HepG2 (cell line): ENCODE data around the gene CTSA. TPM values are rescaled to one million over a fixed set of nuclear protein-coding genes. Genes with fewer than 3 reads are reported as not detected.

Experiments
- ATF7-NPFF ChIP-seq: sonication (generic); formaldehyde crosslinking; IDR thresholded peaks from 2 replicates; pipeline ENCODE4 v1.8.1; 2023; ENCODE audit warnings: mild to moderate bottlenecking, low read depth, missing genetic modification reagents, moderate library complexity
- DR1 ChIP-seq: sonication (generic); formaldehyde crosslinking; IDR thresholded peaks from 2 replicates; pipeline ENCODE4 v1.8.0; 2021; ENCODE audit warnings: mild to moderate bottlenecking, missing genetic modification reagents, inconsistent platforms
- ELF3 ChIP-seq: IDR thresholded peaks from 2 replicates; pipeline ENCODE4 v1.6.1; 2016; ENCODE audit warnings: missing genetic modification reagents, missing compliant biosample characterization
- GABPB1 ChIP-seq: IDR thresholded peaks from 2 replicates; pipeline ENCODE4 v1.6.1; 2016; ENCODE audit warnings: mild to moderate bottlenecking, missing genetic modification reagents, moderate library complexity, missing compliant biosample characterization
- KDM2A ChIP-seq: sonication (generic); formaldehyde crosslinking; IDR thresholded peaks from 2 replicates; pipeline ENCODE4 v1.4.0; 2020; ENCODE audit warnings: low read depth, missing genetic modification reagents, borderline replicate concordance
- KLF11 ChIP-seq: IDR thresholded peaks from 2 replicates; pipeline ENCODE4 v1.6.1; 2016; ENCODE audit warnings: missing compliant biosample characterization
- MAFK ChIP-seq, 2 experiments: IDR thresholded peaks in 1 of 2; conservative IDR thresholded peaks in 1 of 2; 2 replicates each; pipeline ENCODE4 v1.6.1; 2011; ENCODE audit warnings: improper control_type of control experiment in 2 of 2, low read length in 2 of 2
- MIXL1 ChIP-seq: IDR thresholded peaks from 2 replicates; pipeline ENCODE4 v1.6.1; 2016
- NONO ChIP-seq, 2 experiments: fragments of 450-650 bp in 1 of 2; sonication (generic) in 1 of 2; formaldehyde crosslinking in 1 of 2; IDR thresholded peaks in 1 of 2; conservative IDR thresholded peaks in 1 of 2; 2 replicates each; pipeline versions ENCODE4 v1.6.1 to v1.8.0; 2017 to 2022; ENCODE audit warnings: mild to moderate bottlenecking in 1 of 2, missing genetic modification reagents in 1 of 2, moderate library complexity in 1 of 2
- XRCC5 ChIP-seq: fragments of 200-400 bp; formaldehyde crosslinking; optimal IDR thresholded peaks from 2 replicates; pipeline ENCODE3; 2017; ENCODE audit warnings: mild to moderate bottlenecking, low read length
- ZFP36 ChIP-seq: fragments of 150-350 bp; IDR thresholded peaks from 2 replicates; pipeline ENCODE4 v1.6.1; 2018; ENCODE audit warnings: borderline replicate concordance, low read length, low read depth; ENCODE audit not compliant: partially characterized antibody
- ZNF33B ChIP-seq: sonication (generic); formaldehyde crosslinking; IDR thresholded peaks from 2 replicates; pipeline ENCODE4 v1.5.1; 2020; ENCODE audit warnings: mild to moderate bottlenecking, missing genetic modification reagents
- ZNF44 ChIP-seq: sonication (generic); formaldehyde crosslinking; IDR thresholded peaks from 2 replicates; pipeline ENCODE4 v1.5.1; 2020; ENCODE audit warnings: mild to moderate bottlenecking, missing genetic modification reagents
- ZNF549 ChIP-seq: sonication (generic); formaldehyde crosslinking; IDR thresholded peaks from 2 replicates; pipeline ENCODE4 v1.5.0; 2020; ENCODE audit warnings: missing genetic modification reagents
- ZNF552 ChIP-seq: sonication (generic); formaldehyde crosslinking; IDR thresholded peaks from 2 replicates; pipeline ENCODE4 v1.9.0; 2022; ENCODE audit warnings: missing genetic modification reagents, mild to moderate bottlenecking, borderline replicate concordance
- ZNF562 ChIP-seq: sonication (generic); formaldehyde crosslinking; IDR thresholded peaks from 2 replicates; pipeline ENCODE4 v1.8.0; 2022; ENCODE audit warnings: missing genetic modification reagents, borderline replicate concordance
- ZNF670 ChIP-seq: sonication (generic); formaldehyde crosslinking; IDR thresholded peaks from 2 replicates; pipeline ENCODE4 v1.8.0; 2022; ENCODE audit warnings: mild to moderate bottlenecking, missing genetic modification reagents, borderline replicate concordance
- ZNF672 ChIP-seq: sonication (generic); formaldehyde crosslinking; IDR thresholded peaks from 2 replicates; pipeline ENCODE4 v1.8.1; 2022; ENCODE audit warnings: missing genetic modification reagents
- ZNF775 ChIP-seq: sonication (generic); formaldehyde crosslinking; IDR thresholded peaks from 2 replicates; pipeline ENCODE4 v1.4.0; 2020; ENCODE audit warnings: missing genetic modification reagents, mild to moderate bottlenecking, moderate library complexity, borderline replicate concordance
- polyA plus RNA-seq, 8 experiments: library from polyadenylated mRNA; depleted of rRNA in 3 of 8; stranded (reverse) in 7 of 8; unstranded in 1 of 8; fragments of >200 nt; fragmentation: Illumina TruSeq in 4 of 8; extraction: Trizol in 4 of 8; gene quantifications; 2 replicates each; pipeline versions ENCODE4 v1.2.1 to v1.2.3, GENCODE V29; 2011 to 2016; ENCODE audit warnings: low read depth in 4 of 8, missing spikeins in 1 of 8, mixed read lengths in 1 of 8; ENCODE audit not compliant: insufficient read depth in 1 of 8
- total RNA-seq, 5 experiments: library from RNA; depleted of rRNA; stranded (reverse); fragments of >200 nt; fragmentation: Illumina TruSeq; extraction: Trizol; gene quantifications; 2 replicates each; pipeline ENCODE4 v1.2.3, GENCODE V29; 2016; ENCODE audit warnings: low read depth in 1 of 5
- TF ChIP-seq, protein P1 (sequence below): sonication (generic); formaldehyde crosslinking; IDR thresholded peaks from 2 replicates; pipeline ENCODE4 v1.5.0; 2020; ENCODE audit warnings: missing genetic modification reagents
- TF ChIP-seq, protein P2 (sequence below): sonication (generic); formaldehyde crosslinking; IDR thresholded peaks from 2 replicates; pipeline ENCODE4 v1.4.0; 2020; ENCODE audit warnings: missing genetic modification reagents, mild to moderate bottlenecking, borderline replicate concordance
- TF ChIP-seq, protein P3 (sequence below): sonication (generic); formaldehyde crosslinking; IDR thresholded peaks from 2 replicates; pipeline ENCODE4 v1.4.0; 2020; ENCODE audit warnings: missing genetic modification reagents, mild to moderate bottlenecking, borderline replicate concordance
- TF ChIP-seq, protein P4 (sequence below): sonication (generic); formaldehyde crosslinking; IDR thresholded peaks from 2 replicates; pipeline ENCODE4 v1.4.0; 2020; ENCODE audit warnings: missing genetic modification reagents; ENCODE audit errors: not compliant biosample characterization
- TF ChIP-seq, protein P5 (sequence below): sonication (generic); formaldehyde crosslinking; IDR thresholded peaks from 2 replicates; pipeline ENCODE4 v1.5.1; 2020; ENCODE audit warnings: missing genetic modification reagents, mild to moderate bottlenecking, borderline replicate concordance

Gene CTSA
- total and polyA plus RNA-seq, 2 of the 13 experiments (the other 11 are each of a cell fraction or from before 2014, with no cell fraction given), result 202 to 231 TPM

DNA sequence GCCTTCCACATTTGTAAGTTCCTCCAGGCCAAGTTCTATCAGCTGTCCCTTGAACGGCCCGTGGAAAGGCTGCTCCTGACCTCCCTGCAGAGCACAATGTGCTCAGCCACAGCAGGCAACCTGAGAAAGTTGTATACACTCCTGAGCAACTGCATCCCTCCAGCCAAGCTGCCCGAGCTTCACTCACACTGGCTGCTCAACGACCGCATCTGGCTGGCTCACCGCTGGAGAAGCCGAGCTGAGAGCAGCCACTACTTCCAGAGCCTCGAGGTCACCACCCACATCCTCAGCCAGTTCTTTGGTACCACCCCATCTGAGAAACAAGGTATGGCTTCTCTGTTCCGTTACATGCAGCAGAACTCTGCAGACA is 8.1 kb upstream of the CTSA start (continued):
- no peak for TF ChIP-seq MAFK (conservative IDR thresholded peaks at IDR 0.05 in 1 of 2, IDR thresholded peaks at IDR 0.05 in 1 of 2; ENCODE audit: low read length in 2 of 2)
- TF ChIP-seq, protein P1, sequence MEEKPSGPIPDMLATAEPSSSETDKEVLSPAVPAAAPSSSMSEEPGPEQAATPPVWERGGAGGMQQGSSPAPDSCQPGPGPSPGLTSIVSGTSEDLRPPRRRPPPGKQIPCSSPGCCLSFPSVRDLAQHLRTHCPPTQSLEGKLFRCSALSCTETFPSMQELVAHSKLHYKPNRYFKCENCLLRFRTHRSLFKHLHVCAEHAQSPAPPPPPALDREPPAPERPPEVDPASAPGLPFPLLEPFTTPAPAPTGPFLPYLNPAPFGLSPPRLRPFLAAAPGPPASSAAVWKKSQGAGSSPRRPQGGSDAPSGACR (CRISPR knock-in tag), result no peak
- TF ChIP-seq, protein P2, sequence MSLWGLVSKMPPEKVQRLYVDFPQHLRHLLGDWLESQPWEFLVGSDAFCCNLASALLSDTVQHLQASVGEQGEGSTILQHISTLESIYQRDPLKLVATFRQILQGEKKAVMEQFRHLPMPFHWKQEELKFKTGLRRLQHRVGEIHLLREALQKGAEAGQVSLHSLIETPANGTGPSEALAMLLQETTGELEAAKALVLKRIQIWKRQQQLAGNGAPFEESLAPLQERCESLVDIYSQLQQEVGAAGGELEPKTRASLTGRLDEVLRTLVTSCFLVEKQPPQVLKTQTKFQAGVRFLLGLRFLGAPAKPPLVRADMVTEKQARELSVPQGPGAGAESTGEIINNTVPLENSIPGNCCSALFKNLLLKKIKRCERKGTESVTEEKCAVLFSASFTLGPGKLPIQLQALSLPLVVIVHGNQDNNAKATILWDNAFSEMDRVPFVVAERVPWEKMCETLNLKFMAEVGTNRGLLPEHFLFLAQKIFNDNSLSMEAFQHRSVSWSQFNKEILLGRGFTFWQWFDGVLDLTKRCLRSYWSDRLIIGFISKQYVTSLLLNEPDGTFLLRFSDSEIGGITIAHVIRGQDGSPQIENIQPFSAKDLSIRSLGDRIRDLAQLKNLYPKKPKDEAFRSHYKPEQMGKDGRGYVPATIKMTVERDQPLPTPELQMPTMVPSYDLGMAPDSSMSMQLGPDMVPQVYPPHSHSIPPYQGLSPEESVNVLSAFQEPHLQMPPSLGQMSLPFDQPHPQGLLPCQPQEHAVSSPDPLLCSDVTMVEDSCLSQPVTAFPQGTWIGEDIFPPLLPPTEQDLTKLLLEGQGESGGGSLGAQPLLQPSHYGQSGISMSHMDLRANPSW (CRISPR knock-in tag), result no peak
- TF ChIP-seq ZNF562, result no peak
- no peak for TF ChIP-seq NONO (IDR thresholded peaks at IDR 0.05)
- TF ChIP-seq NONO (CRISPR knock-in tag; conservative IDR thresholded peaks at IDR 0.05), result no peak
- 0 out of 2 replicates have a peak, but pooled peaks have one; percentile 34 for TF ChIP-seq ATF7-NPFF
- TF ChIP-seq ZFP36, result no peak
- TF ChIP-seq, protein P3, sequence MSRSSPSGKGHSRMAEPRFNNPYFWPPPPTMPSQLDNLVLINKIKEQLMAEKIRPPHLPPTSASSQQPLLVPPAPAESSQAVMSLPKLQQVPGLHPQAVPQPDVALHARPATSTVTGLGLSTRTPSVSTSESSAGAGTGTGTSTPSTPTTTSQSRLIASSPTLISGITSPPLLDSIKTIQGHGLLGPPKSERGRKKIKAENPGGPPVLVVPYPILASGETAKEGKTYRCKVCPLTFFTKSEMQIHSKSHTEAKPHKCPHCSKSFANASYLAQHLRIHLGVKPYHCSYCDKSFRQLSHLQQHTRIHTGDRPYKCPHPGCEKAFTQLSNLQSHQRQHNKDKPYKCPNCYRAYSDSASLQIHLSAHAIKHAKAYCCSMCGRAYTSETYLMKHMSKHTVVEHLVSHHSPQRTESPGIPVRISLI (CRISPR knock-in tag), result no peak
- TF ChIP-seq GABPB1 (CRISPR knock-in tag), result no peak
- TF ChIP-seq ZNF549 (CRISPR knock-in tag), result no peak
- no peak for TF ChIP-seq ELF3
- peak; percentile 74; the same call in 1 of the 2 replicates for TF ChIP-seq ZNF33B (CRISPR knock-in tag)
- TF ChIP-seq XRCC5, result no peak
- TF ChIP-seq ZNF670 (CRISPR knock-in tag), result no peak
- no peak for TF ChIP-seq KLF11 (CRISPR knock-in tag)
- TF ChIP-seq ZNF775, result no peak
- TF ChIP-seq, protein P4, sequence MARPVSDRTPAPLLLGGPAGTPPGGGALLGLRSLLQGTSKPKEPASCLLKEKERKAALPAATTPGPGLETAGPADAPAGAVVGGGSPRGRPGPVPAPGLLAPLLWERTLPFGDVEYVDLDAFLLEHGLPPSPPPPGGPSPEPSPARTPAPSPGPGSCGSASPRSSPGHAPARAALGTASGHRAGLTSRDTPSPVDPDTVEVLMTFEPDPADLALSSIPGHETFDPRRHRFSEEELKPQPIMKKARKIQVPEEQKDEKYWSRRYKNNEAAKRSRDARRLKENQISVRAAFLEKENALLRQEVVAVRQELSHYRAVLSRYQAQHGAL, result no peak
- 0 out of 2 replicates have a peak, but pooled peaks have one; percentile 23 for TF ChIP-seq ZNF44 (CRISPR knock-in tag)
- TF ChIP-seq ZNF552 (CRISPR knock-in tag), result no peak
- TF ChIP-seq DR1, result no peak
- TF ChIP-seq MIXL1 (CRISPR knock-in tag), result no peak
- no peak for TF ChIP-seq KDM2A (CRISPR knock-in tag)
- 0 out of 2 replicates have a peak, but pooled peaks have one; percentile 53 for TF ChIP-seq ZNF672 (CRISPR knock-in tag)
- TF ChIP-seq, protein P5, sequence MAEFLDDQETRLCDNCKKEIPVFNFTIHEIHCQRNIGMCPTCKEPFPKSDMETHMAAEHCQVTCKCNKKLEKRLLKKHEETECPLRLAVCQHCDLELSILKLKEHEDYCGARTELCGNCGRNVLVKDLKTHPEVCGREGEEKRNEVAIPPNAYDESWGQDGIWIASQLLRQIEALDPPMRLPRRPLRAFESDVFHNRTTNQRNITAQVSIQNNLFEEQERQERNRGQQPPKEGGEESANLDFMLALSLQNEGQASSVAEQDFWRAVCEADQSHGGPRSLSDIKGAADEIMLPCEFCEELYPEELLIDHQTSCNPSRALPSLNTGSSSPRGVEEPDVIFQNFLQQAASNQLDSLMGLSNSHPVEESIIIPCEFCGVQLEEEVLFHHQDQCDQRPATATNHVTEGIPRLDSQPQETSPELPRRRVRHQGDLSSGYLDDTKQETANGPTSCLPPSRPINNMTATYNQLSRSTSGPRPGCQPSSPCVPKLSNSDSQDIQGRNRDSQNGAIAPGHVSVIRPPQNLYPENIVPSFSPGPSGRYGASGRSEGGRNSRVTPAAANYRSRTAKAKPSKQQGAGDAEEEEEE (CRISPR knock-in tag), result no peak
